Testis (tissue), 3 donors: ENCODE measurements around the gene SLC25A26. TPM values are rescaled to one million over a fixed set of nuclear protein-coding genes. Genes with fewer than 3 reads are reported as not detected.
"Not testable (repeated sequence)": the region's sequence is repeated elsewhere in the genome, so short reads cannot be mapped to it uniquely, and the experiment has no call there.

ENCODE experiments used
- DNase-seq: peaks from one replicate; pipeline ENCODE4 v3.0.0-alpha.2; 2019
- H3K27ac ChIP-seq, 2 donors: fragments of 200-600 bp; sonication (generic); one replicate each; pipeline ENCODE4 v1.5.1; 2019
- H3K27me3 ChIP-seq: fragments of 200-600 bp; sonication (generic); one replicate; pipeline ENCODE4 v1.5.1; 2019
- H3K36me3 ChIP-seq: fragments of 200-600 bp; sonication (generic); one replicate; pipeline ENCODE4 v1.5.1; 2017; ENCODE audit warnings: low read depth; ENCODE audit errors: missing control alignments
- H3K4me1 ChIP-seq: fragments of 200-600 bp; sonication (generic); one replicate; pipeline ENCODE4 v1.5.1; 2019
- H3K4me3 ChIP-seq, 2 donors: fragments of 200-600 bp; sonication (generic); one replicate each; pipeline ENCODE4 v1.5.1; 2017 to 2019
- H3K9me3 ChIP-seq: fragments of 200-600 bp; sonication (generic); one replicate; pipeline ENCODE4 v1.5.1; 2017
- CTCF ChIP-seq, 3 experiments: fragments of 450-650 bp in 2 of 3; fragments of 200-600 bp in 1 of 3; sonication (generic) in 1 of 3; IDR thresholded peaks; one replicate each; pipeline ENCODE4 v1.5.1; 2016 to 2019; ENCODE audit warnings: antibody characterized with exemption in 3 of 3, mild to moderate bottlenecking in 2 of 3, moderate library complexity in 1 of 3
- POLR2A ChIP-seq: fragments of 450-650 bp; IDR thresholded peaks from one replicate; pipeline ENCODE4 v1.6.1; 2017; ENCODE audit warnings: antibody characterized with exemption, mild to moderate bottlenecking, moderate library complexity
- WGBS, 2 donors: methylation state at CpG; one replicate each; pipeline ENCODE4 v1.1.5; 2018; 5-methylcytosine and 5-hydroxymethylcytosine counted together
- intact Hi-C: fragments of 100-400 bp; cut with DNase I; formaldehyde crosslinking; loops from one replicate; pipeline ENCODE4 v1.15.1; 2023; ENCODE audit warnings: low total_unique reads
- polyA plus RNA-seq: library from polyadenylated mRNA; stranded (reverse); fragments of 350-450 nt; fragmentation: Illumina TruSeq; extraction: RNeasy Lipid Tissue Mini Kit (QIAGEN cat#74804); gene quantifications from one replicate; pipeline ENCODE4 v1.2.3, GENCODE V29; 2014; ENCODE audit warnings: low read depth, low replicate concordance; ENCODE audit not compliant: insufficient read depth
- total RNA-seq, 2 donors: library from RNA; depleted of rRNA; stranded (reverse); fragments of >200 nt; gene quantifications; one replicate each; pipeline ENCODE4 v1.2.3, GENCODE V29; 2016

The SLC25A26 gene
- total and polyA plus RNA-seq, 3 donors from 2014 or later, result 29.7 to 30.5 (median 30.0) TPM

- no peaks in the 10 kb centered on the region for H3K9me3 ChIP-seq
- intact Hi-C loops, result no loop called here
- H3K36me3 ChIP-seq, result no peaks in the 10 kb centered on the region
- no peak for DNase-seq
- TF ChIP-seq POLR2A (no peak), CTCF (IDR thresholded peaks at IDR 0.05) (no peak)
- no peak overlapping the region for H3K4me3 ChIP-seq
- no peak overlapping the region for H3K27ac ChIP-seq
- H3K4me1 ChIP-seq, result no peaks in the 10 kb centered on the region
- WGBS, 2 donors, result 92 to 98% methylated on average over 3 of the region's 3 CpGs
- no peaks in the 10 kb centered on the region for H3K27me3 ChIP-seq
These were observed 81.5 kb downstream of the SLC25A26 start for GRCh38 chr3:66302288-66302687.

GRCh38 chr3:66303491-66303901 is 82.7 kb downstream of the SLC25A26 start:
- H3K27me3 ChIP-seq, result no peaks in the 10 kb centered on the region
- H3K4me3 ChIP-seq, result no peak overlapping the region
- WGBS, 2 donors, result 84 to 95% methylated on average over 3 of the region's 3 CpGs
- no peak for TF ChIP-seq POLR2A
- H3K36me3 ChIP-seq, result no peaks in the 10 kb centered on the region
- no peak for DNase-seq
- no peak overlapping the region for H3K27ac ChIP-seq
- no peaks in the 10 kb centered on the region for H3K9me3 ChIP-seq
- intact Hi-C loops, result no loop called here
- no peaks in the 10 kb centered on the region for H3K4me1 ChIP-seq

GRCh38 chr3:66304293-66304692 is 83.5 kb downstream of the SLC25A26 start:
- TF ChIP-seq POLR2A (no peak), CTCF (IDR thresholded peaks at IDR 0.05) (no peak)
- DNase-seq, result no peak
- no peak overlapping the region for H3K27ac ChIP-seq
- no peaks in the 10 kb centered on the region for H3K27me3 ChIP-seq
- intact Hi-C loops, result no loop called here
- H3K4me1 ChIP-seq, result no peaks in the 10 kb centered on the region
- H3K4me3 ChIP-seq, result no peak overlapping the region
- H3K9me3 ChIP-seq, result no peaks in the 10 kb centered on the region
- H3K36me3 ChIP-seq, result no peaks in the 10 kb centered on the region
- WGBS, 2 donors, result 93 to 94% methylated on average over 3 of the region's 3 CpGs

- H3K36me3 ChIP-seq, H3K27me3 ChIP-seq, H3K4me1 ChIP-seq, DNase-seq, H3K4me3 ChIP-seq, intact Hi-C loops, H3K27ac ChIP-seq, H3K9me3 ChIP-seq: not testable (repeated sequence)
- 91 to 93% methylated on average over 7 of the region's 7 CpGs for WGBS, 2 donors
These were observed 85.3 kb downstream of the SLC25A26 start for GRCh38 chr3:66306086-66306485.

GRCh38 chr3:66306991-66307390 is 86.2 kb downstream of the SLC25A26 start:
- WGBS, 2 donors, result 75 to 84% methylated on average over 4 of the region's 4 CpGs
- not testable (repeated sequence) for H3K27ac ChIP-seq, H3K27me3 ChIP-seq

GRCh38 chr3:66312039-66312438 is 91.2 kb downstream of the SLC25A26 start:
- 95% methylated on average over 4 of the region's 4 CpGs; no CpG with 5 or more reads in 1 of the 2 donors for WGBS, 2 donors
- Histone ChIP-seq H3K4me1 (no peaks in the 10 kb centered on the region), H3K27ac (no peak overlapping the region), H3K9me3 (no peaks in the 10 kb centered on the region), H3K36me3 (no peaks in the 10 kb centered on the region), H3K27me3 (no peaks in the 10 kb centered on the region), H3K4me3 (no peak overlapping the region)
- intact Hi-C loops, result no loop called here
- no peak for DNase-seq
- TF ChIP-seq POLR2A (no peak), CTCF (IDR thresholded peaks at IDR 0.05) (no peak)

More at GRCh38 chr3:66306991-66307390, 86.2 kb downstream of the SLC25A26 start:
- H3K36me3 ChIP-seq, H3K4me3 ChIP-seq, DNase-seq, intact Hi-C loops, H3K9me3 ChIP-seq, H3K4me1 ChIP-seq: not testable (repeated sequence)
